ENCODE data around the gene ZNF160. TPM values are rescaled to one million over a fixed set of nuclear protein-coding genes. Genes with fewer than 3 reads are reported as not detected.
"Not testable (repeated sequence)": the region's sequence is repeated elsewhere in the genome, so short reads cannot be mapped to it uniquely, and the experiment has no call there.

Gene ZNF160
- total RNA-seq, 1 experiment from 2014 or later, result 19.4 TPM

DNA sequence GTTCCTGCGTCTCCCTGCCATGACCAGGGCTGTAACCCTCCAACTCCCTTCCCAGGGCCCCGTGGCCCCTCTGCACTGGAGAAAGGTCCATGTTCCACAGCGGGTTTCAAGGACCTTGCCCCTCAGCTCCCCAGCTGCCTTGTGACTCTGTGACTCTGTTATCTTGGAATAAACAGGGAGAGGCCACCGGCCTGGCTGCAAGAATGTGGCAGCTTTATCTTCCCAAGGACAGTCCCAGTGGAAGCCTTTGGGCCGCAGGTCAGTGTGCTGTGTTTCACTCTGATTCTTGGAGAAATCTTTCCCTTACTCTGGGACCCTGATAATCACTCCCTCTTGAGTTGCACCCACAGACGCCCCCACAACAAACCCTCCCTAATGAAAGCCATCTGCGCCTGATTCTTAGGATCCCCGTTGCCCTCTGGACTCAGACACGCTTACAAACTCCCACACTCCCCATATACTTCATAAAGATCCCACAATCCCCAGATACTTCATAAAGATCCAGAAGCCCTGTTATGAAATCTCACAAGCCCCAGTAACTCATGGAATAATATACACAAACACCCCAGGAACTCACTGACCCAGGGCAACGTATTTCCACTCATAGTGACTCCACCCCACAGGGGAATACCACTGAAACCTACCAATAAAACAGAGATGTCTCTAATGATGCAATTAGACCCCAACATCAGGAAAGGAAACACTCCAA, 6.1 kb downstream of the ZNF160 start:
- DNase-seq (ENCODE audit: low read depth, low spot score); in situ Hi-C loops (cut with HindIII; ENCODE audit: low pct_unique_long_range_greater_than_20kb, low sequenced_read_pairs): not testable (repeated sequence)

DNA sequence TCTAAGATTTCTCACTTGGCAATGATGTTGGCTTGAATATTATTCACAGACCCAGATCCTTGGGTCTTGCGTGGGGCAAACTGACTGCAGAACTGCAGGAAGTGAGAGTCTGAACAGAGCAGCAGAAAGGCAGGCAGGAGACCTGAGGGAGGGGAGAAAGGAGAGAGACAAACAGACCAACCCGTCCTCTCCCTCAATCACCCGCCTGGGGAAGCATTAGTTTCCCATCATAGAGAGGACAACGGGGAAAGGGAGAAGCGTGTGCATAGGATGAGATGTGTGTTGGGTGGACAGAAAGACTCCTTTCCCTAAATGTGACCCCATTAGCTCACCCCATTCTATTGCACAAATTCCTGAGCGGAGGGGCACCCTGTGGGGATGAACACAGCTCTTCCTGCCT, 6.6 kb downstream of the ZNF160 start:
- in situ Hi-C loops (cut with HindIII; ENCODE audit: low pct_unique_long_range_greater_than_20kb, low sequenced_read_pairs); DNase-seq (ENCODE audit: low read depth, low spot score): not testable (repeated sequence)

DNA sequence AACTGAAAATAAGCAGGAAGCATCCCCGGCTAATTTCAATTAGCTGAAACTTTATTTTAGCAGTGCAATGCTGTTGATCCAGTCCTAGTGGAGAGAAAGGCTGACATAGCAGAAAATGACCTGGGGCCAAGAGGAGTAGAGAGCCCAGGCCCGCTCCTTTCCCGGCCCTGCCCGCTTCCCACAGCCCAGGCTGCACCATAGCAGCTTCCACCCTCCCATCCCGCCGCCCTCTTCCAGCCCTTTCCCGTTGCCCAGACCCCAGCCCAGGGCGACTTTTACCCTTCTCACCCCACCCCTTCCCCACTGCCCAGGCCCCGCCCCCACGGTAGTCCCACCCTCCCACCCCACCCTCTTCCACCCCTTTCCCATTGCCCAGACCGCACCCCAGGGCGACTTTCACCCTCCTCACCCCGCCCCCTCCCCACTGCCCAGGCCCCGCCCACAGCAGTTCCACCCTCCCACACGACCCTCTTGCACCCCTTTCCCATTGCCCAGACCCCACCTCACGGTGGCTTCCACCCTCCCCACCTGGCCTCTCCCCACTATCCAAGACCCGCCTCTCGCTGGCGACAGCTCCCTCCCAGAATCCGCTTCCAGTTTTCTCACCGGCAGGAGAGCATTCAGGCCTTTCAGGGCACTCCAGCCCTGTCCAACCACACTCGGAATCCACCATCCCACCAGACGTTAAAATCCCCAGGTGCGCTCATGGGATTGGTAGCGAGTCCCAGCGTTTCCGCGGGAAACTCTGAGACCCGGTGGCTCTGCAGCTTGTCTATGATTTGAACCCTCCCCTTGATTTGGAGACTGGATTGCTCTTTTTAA, 8.3 kb downstream of the ZNF160 start:
- no peak for DNase-seq (ENCODE audit: low read depth, low spot score)
- in situ Hi-C loops (cut with HindIII; ENCODE audit: low pct_unique_long_range_greater_than_20kb, low sequenced_read_pairs), result no loop called here

DNA sequence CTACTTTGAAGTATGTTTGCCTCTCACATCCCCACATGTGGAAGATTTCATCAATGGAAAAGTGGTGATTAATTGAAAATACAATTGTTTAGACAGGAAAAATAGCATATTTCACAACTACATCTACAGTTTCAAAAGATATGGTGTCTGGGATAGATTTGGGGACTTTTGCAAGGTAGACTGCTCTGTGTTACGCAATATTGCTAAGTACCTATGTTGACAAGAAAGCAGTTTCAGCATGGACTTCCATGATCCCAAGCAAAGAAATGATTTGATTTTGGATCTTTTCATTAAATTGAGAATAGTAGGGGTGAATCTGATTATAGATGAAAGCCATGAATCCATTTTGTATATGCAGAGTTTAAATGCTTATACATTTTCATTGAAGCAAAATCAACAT, 10.5 kb downstream of the ZNF160 start:
- in situ Hi-C loops (cut with HindIII; ENCODE audit: low pct_unique_long_range_greater_than_20kb, low sequenced_read_pairs), result no loop called here
- no peak for DNase-seq (ENCODE audit: low read depth, low spot score)

DNA sequence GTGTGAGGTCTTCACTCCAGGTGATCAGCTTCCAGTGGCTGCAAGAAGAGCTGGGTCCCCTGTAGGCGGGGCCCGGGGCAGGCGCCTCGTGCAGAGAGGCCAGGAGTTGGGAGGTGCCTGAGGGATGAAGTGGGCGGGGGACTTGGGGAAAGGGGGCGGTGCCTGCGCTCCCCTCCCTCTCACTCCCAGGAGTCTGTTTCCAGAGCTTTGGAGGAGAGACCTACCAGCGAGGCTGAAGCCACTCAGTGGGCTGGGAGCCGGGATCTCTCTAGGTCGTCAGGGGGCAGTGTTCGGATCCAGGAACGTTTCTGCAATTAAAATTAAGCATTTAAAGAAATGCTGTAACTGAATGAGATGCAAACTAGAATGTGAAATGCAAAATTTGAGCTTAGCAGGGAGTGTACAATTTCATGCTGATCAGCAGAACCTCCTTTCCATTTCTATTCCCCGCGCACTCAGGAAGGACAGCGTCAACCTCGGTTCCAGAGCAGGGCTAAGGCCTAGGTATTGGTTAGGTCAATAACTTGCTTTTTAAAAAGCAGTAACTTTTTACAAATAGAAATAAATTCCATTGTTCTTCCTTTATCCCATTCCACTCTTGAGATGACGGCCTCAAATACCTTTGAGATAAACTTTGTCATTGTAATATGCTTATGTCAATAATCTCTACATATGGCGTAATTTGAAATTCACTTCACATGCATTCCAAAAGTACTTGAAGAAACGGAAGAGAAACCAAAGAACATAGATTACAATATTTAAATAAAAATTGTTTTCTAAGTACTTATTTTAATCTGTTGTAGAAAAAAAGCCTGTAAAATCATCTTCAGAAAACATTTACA, 11.6 kb downstream of the ZNF160 start:
- in situ Hi-C loops (cut with HindIII; ENCODE audit: low pct_unique_long_range_greater_than_20kb, low sequenced_read_pairs), result no loop called here
- no peak for DNase-seq (ENCODE audit: low read depth, low spot score)

DNA sequence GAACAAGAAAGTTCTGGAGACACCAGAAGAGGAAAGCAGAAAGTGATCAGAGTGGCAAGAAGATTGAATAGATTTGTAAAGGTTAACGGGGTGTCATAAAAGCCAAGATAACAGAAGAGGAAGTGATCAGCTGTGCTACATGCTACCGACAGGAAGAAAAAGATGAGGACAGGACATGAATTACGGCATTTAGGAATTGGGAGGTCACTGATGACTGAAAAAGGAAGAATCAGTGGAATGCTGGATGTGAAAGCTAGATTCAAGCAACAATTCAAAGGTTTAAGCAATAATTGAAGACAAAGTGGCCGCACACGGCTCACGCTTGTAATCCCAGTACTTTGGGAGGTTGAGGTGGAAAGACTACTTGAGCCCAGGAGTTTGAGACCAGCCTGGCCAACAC, 15.1 kb downstream of the ZNF160 start:
- no peak for DNase-seq (ENCODE audit: low read depth, low spot score)
- in situ Hi-C loops (cut with HindIII; ENCODE audit: low pct_unique_long_range_greater_than_20kb, low sequenced_read_pairs), result no loop called here

DNA sequence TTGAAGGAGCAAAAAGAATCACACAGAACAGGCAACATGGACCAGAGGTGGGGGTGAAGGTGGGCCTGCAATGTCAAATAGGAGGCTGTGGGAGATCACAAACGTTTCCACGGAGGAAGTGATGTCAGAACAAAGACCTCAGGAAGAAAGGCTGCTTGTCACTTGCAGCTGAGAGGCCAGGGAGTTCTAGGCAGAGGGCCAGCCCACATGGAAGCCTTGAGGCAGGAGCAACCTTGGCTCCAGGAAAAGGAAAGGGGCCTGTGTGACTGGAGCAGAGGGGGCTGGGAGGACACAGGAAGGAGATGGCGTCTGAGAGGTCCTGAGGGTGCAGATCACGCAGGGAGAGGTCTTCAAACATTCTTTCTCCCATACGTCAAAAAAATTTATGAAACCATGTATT, 16.3 kb downstream of the ZNF160 start:
- in situ Hi-C loops (cut with HindIII; ENCODE audit: low pct_unique_long_range_greater_than_20kb, low sequenced_read_pairs), result no loop called here
- no peak for DNase-seq (ENCODE audit: low read depth, low spot score)

DNA sequence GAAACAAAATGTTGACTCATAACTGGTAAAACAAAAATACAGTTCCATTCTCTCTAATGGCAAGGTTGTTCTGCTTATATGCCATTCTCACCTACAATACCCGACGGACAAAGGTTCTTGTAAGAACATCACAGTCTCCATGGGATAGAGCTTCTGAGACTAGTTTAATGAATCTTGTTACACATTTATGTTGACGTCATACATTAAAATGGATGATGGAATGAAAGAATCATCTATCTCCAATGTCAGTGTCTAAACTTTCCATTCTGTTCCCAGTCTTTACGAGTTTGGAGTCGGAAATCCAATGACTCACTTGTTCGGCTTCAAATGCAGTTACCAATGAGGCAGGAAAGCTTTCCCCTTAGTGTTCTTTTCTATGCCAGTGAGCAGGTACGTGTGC, 17.7 kb downstream of the ZNF160 start:
- in situ Hi-C loops (cut with HindIII; ENCODE audit: low pct_unique_long_range_greater_than_20kb, low sequenced_read_pairs), result no loop called here
- no peak for DNase-seq (ENCODE audit: low read depth, low spot score)

DNA sequence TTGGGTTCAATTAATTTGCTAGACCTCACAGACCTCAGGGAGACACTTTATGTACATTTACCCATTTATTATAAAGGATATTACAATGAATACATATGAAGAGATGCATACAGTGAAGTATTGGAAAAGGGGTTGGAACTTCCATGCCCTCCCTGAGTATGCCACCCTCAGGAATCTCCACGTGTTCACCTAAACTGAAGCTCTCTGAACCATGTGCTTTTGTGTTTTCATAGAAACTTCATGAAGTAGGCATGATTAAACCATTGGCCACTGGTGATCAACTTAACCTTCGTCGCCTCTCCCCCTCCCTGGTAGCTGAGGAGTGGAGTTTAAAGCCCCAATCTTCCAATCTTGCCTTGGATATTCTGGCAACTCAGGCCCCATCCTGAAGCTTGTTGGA, 20.3 kb downstream of the ZNF160 start:
- in situ Hi-C loops (cut with HindIII; ENCODE audit: low pct_unique_long_range_greater_than_20kb, low sequenced_read_pairs), result no loop called here
- DNase-seq (ENCODE audit: low read depth, low spot score), result no peak

DNA sequence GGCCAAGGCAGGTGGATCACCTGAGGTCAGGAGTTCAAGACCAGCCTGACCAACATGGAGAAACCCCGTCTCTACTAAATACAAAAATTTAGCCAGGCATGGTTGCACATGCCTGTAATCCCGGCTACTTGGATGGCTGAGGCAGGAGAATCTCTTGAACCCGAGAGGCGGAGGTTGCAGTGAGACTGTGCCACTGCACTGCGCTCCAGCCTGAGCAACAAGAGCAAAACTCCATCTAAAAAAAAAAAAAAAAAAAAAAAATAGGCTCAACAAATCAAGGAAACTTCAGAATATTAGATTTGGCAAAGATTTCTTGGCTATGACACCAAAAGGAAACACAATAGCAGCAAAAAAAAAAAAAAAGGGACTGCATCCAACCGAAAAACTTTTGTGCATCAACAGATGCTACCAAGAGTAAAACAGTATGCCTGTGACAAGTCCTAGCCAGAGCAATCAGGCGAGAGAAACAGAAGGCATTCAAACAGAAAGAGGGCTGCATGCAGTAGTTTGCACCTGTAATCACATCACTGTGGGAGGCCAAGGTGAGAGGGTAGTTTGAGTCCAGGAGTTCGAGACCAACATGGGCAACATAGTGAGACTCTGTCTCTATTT, 23.8 kb downstream of the ZNF160 start:
- in situ Hi-C loops (cut with HindIII; ENCODE audit: low pct_unique_long_range_greater_than_20kb, low sequenced_read_pairs), result no loop called here
- no peak for DNase-seq (ENCODE audit: low read depth, low spot score)

DNA sequence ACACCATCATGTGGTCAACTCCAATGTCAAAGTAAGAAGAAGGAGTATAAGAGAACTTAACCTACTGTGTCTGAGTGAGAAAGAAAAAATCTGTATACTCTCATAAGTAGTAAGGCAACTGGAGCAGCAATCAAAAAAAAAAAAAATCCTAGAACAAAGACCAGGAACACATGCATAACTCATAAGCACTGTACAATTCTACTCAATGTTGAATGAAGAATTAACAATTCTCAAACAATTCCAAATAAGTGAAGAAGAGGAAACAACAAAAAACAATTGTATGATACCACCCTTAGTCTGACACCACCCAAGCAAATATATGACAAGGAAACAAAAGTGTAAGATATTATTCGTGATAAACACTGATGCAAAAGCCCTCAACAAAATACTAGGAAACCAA, 24.6 kb downstream of the ZNF160 start:
- DNase-seq (ENCODE audit: low read depth, low spot score), result no peak
- in situ Hi-C loops (cut with HindIII; ENCODE audit: low pct_unique_long_range_greater_than_20kb, low sequenced_read_pairs), result no loop called here

DNA sequence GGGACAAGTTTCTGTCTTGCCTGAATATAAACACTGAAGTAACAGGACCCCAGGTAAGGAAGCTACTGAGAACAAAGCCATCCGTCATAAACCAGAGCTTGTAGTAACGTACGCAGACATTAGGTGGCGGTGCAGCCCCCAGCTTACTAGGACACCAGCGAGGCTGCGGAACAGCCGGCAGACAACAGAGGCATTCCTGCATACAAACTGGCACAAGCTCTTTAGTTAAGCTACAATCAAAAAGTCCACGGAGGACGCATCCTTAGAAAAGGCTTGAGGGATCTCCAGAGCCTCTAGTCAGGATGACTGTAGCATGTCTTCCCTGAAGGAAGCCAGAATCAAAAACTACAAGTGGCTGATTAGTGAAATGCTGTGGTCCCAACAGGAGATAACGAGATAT, 26.2 kb downstream of the ZNF160 start:
- no peak for DNase-seq (ENCODE audit: low read depth, low spot score)
- in situ Hi-C loops (cut with HindIII; ENCODE audit: low pct_unique_long_range_greater_than_20kb, low sequenced_read_pairs), result no loop called here

DNA sequence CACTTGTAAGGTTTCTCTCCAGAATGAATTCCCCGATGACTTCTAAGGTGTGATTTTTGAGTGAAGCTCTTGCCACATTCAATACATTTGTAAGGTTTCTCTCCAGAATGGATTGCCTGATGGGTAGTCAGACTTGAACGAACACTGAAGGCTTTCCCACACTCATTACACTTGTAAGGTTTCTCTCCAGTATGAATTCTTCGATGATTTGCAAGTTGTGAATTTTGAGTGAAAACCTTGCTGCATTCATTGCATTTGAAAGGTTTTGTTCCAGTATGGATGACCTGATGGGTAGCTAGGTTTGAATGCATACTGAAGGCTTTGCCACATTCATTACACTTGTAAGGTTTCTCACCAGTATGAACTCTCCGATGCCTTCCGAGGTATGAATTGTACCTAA, 34.4 kb downstream of the ZNF160 start:
- in situ Hi-C loops (cut with HindIII; ENCODE audit: low pct_unique_long_range_greater_than_20kb, low sequenced_read_pairs), result no loop called here
- DNase-seq (ENCODE audit: low read depth, low spot score), result no peak

DNA sequence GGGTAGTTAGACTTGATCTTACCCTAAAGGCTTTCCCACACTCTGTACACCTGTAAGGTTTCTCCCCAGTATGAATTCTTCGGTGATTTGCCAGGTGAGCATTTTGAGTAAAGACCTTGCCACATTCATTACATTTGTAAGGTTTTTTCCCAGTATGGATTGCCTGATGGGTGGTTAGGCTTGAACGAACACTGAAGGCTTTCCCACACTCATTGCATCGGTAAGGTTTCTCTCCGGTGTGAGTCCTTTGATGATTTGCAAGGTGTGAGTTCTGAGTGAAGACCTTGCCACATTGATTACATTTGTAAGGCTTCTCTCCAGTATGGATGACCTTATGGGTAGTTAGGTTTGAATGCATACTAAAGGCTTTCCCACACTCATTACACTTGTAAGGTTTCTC, 35.0 kb downstream of the ZNF160 start:
- DNase-seq (ENCODE audit: low read depth, low spot score), result no peak
- in situ Hi-C loops (cut with HindIII; ENCODE audit: low pct_unique_long_range_greater_than_20kb, low sequenced_read_pairs), result no loop called here

DNA sequence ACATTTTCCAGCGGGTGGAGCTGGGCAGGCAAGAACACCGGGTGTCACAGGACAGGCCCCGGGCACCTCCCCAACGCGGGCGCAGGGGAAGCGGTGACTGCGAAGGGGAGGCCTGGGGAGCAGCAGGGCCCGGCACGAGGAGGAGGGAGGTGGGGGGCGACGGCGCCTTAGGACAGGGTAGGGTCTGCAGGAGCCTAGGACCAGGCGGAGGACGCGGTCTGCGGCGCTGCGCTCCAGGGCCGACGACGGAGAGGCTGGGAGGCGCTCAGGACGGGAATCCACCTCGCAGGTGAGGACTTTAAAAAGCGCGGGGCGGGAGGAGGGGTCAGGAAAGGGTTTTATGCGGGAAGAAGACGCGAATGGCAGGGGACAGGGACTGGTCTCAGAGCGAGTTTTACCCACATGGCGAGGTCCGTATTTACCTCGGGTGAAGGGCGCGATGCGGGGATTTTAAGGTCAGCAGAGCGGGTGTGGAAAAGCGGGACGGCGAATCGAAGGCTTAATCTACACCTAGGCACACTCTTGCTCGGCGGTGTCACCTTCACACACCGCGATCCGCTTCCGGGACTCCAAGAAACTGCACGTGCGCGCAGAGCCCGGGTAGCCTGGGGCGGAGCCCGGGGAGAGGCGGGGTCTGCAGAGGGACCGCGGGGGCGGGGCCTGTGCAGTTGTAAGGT, 45.2 kb downstream of the ZNF160 start:
- in situ Hi-C loops (cut with HindIII; ENCODE audit: low pct_unique_long_range_greater_than_20kb, low sequenced_read_pairs), result no loop called here
- no peak for DNase-seq (ENCODE audit: low read depth, low spot score)

DNA sequence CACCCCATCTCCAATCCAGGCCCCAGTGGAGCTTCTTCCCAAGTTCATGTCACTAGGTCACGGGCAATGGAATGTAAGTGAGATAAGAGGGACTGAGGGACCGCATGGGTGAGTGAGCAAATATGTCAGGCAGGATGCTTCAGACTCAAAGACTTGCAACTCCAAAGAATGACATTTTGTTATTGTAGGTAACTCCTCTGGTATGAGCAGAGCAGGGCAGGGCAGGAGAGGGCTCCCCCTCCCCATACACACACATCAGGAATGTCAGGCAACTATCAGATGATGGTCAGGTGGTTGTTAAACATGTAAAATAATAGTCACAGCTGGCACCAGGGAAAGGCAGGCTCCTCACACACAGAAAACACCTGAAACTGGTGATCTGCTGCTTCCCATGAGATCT, 48.1 kb downstream of the ZNF160 start:
- no peak for DNase-seq (ENCODE audit: low read depth, low spot score)
- in situ Hi-C loops (cut with HindIII; ENCODE audit: low pct_unique_long_range_greater_than_20kb, low sequenced_read_pairs), result no loop called here

DNA sequence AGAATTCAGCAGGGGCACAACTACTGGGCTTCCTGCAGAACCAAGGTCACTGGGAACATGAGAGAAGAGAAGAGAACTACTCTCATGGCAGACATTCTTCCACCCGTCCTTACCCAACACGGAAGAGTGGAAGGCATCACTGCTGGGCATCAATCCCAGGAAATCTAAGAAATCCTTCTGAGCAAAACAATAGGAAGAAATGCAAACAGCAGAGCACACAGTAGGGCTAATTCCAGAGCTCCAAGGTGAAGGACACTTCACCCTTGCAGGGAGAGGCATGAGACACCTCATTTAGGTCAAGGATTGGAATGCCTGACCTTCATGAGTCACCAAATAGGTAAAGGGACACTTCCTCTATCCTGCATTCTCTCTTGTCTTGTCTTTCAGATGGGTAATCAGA, 55.8 kb downstream of the ZNF160 start:
- in situ Hi-C loops (cut with HindIII; ENCODE audit: low pct_unique_long_range_greater_than_20kb, low sequenced_read_pairs), result no loop called here
- DNase-seq (ENCODE audit: low read depth, low spot score), result no peak

All from SK-MEL-5 (cell line).